Measurements from ENCODE around the gene CNIH3. TPM values are rescaled to one million over a fixed set of nuclear protein-coding genes. Genes with fewer than 3 reads are reported as not detected.

The CNIH3 gene
- total RNA-seq, 2 donors from 2014 or later: 0.33 to 1.3 TPM

GRCh38 chr1:224647449-224647848, 31.3 kb downstream of the CNIH3 start:
- no peak for DNase-seq (ENCODE audit: low spot score)

DNA sequence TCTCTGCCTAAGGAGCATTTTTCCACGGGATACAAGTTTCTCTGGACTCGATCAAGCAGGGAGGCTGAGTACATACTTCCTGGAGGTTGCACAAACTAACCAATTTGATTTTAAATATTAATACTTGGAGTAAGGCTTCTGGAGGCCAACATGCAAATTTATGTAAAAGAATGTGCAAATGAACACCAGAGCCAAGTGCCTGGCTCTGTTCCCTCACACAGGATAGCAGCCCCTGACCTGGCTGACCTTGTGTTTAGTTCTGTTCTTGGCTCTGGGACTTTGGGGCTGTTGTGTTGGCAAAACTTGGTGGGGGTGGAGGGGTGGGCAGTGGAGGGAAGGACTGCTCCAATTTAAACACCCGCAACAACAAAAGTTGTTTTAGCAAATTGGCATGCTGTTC, 34.2 kb downstream of the CNIH3 start:
- Histone ChIP-seq H3K27ac (no peak overlapping the region), H3K36me3 (no peaks in the 10 kb centered on the region), H3K9me3 (no peaks in the 10 kb centered on the region), H3K4me3 (no peak overlapping the region), H3K4me1 (peaks cover 0 to 7% of the 10 kb centered on the region in 2 donors), H3K27me3 (no peaks in the 10 kb centered on the region)
- TF ChIP-seq CTCF (IDR thresholded peaks at IDR 0.05): no peak
- DNase-seq (ENCODE audit: low spot score): no peak

More at GRCh38 chr1:224647449-224647848, 31.3 kb downstream of the CNIH3 start:
- Histone ChIP-seq H3K9me3 (no peaks in the 10 kb centered on the region), H3K4me1 (peaks cover 0 to 5% of the 10 kb centered on the region in 2 donors), H3K4me3 (no peak overlapping the region), H3K27me3 (no peaks in the 10 kb centered on the region), H3K36me3 (no peaks in the 10 kb centered on the region), H3K27ac (no peak overlapping the region)
- no peak for TF ChIP-seq CTCF (IDR thresholded peaks at IDR 0.05)

GRCh38 chr1:224651188-224651587, 35.1 kb downstream of the CNIH3 start:
- Histone ChIP-seq H3K9me3 (no peaks in the 10 kb centered on the region), H3K27me3 (no peaks in the 10 kb centered on the region), H3K4me1 (peaks cover 0 to 7% of the 10 kb centered on the region in 2 donors), H3K36me3 (no peaks in the 10 kb centered on the region), H3K4me3 (no peak overlapping the region), H3K27ac (no peak overlapping the region)
- no peak for TF ChIP-seq CTCF (IDR thresholded peaks at IDR 0.05)
- no peak for DNase-seq (ENCODE audit: low spot score)

GRCh38 chr1:224656392-224656791, 40.3 kb downstream of the CNIH3 start:
- H3K4me1 ChIP-seq: peaks cover 0 to 7% of the 10 kb centered on the region in 2 donors
- H3K27ac ChIP-seq: no peak overlapping the region
- H3K9me3 ChIP-seq: no peaks in the 10 kb centered on the region
- TF ChIP-seq CTCF (IDR thresholded peaks at IDR 0.05): no peak
- no peaks in the 10 kb centered on the region for H3K36me3 ChIP-seq
- no peaks in the 10 kb centered on the region for H3K27me3 ChIP-seq
- no peak for DNase-seq (ENCODE audit: low spot score)
- no peak overlapping the region for H3K4me3 ChIP-seq

- Histone ChIP-seq H3K36me3 (no peaks in the 10 kb centered on the region), H3K27me3 (no peaks in the 10 kb centered on the region), H3K4me1 (no peaks in the 10 kb centered on the region), H3K9me3 (no peaks in the 10 kb centered on the region), H3K27ac (no peak overlapping the region), H3K4me3 (no peak overlapping the region)
- DNase-seq (ENCODE audit: low spot score): no peak
- TF ChIP-seq CTCF (IDR thresholded peaks at IDR 0.05): no peak
These were observed 44.0 kb downstream of the CNIH3 start for GRCh38 chr1:224660074-224660473.

- Histone ChIP-seq H3K27ac (no peak overlapping the region), H3K9me3 (no peaks in the 10 kb centered on the region), H3K36me3 (no peaks in the 10 kb centered on the region), H3K4me1 (no peaks in the 10 kb centered on the region), H3K4me3 (no peak overlapping the region), H3K27me3 (no peaks in the 10 kb centered on the region)
- DNase-seq (ENCODE audit: low spot score): no peak
- no peak for TF ChIP-seq CTCF (IDR thresholded peaks at IDR 0.05)
These were observed 46.8 kb downstream of the CNIH3 start for GRCh38 chr1:224662870-224663269.
